Tibial artery (tissue), 4 donors: ENCODE measurements around the gene SLCO2A1.
A peak's percentile ranks its signal among the peaks of the same experiment; 100 is the strongest.

ENCODE experiments used
- DNase-seq, 2 donors: peaks; one replicate each; pipeline ENCODE4 v3.0.0-alpha.2; 2019
- H3K27ac ChIP-seq, 2 donors: fragments of 200-600 bp; sonication (generic) in 1 of 2; 1 replicate in 1 of 2; 2 replicates in 1 of 2; pipeline ENCODE4 v1.5.1; 2018 to 2019; ENCODE audit warnings: mild to moderate bottlenecking in 1 of 2
- H3K27me3 ChIP-seq, 2 donors: fragments of 200-600 bp; sonication (generic) in 1 of 2; one replicate each; pipeline versions ENCODE4 v1.5.1 to v1.6.0; 2016 to 2019
- H3K36me3 ChIP-seq, 3 donors: fragments of 200-600 bp; sonication (generic) in 2 of 3; one replicate each; pipeline ENCODE4 v1.5.1; 2016 to 2019; ENCODE audit warnings: mild to moderate bottlenecking in 2 of 3
- H3K4me1 ChIP-seq, 4 donors: fragments of 200-600 bp; sonication (generic) in 2 of 4; 1 replicate in 3 of 4; 2 replicates in 1 of 4; pipeline ENCODE4 v1.5.1; 2016 to 2019
- H3K4me3 ChIP-seq, 2 donors: fragments of 200-600 bp; sonication (generic) in 1 of 2; 1 replicate in 1 of 2; 2 replicates in 1 of 2; pipeline ENCODE4 v1.5.1; 2018 to 2019; ENCODE audit warnings: mild to moderate bottlenecking in 2 of 2
- H3K9me3 ChIP-seq, 3 donors: fragments of 200-600 bp; sonication (generic) in 1 of 3; one replicate each; pipeline ENCODE4 v1.5.1; 2016 to 2019
- intact Hi-C: fragments of 100-400 bp; cut with DNase I; formaldehyde crosslinking; loops from one replicate; pipeline ENCODE4 v1.15.0; 2023; ENCODE audit warnings: low total_unique reads
- TF ChIP-seq, protein P1 (sequence below), 2 experiments: fragments of 200-600 bp in 1 of 2; fragments of 450-650 bp in 1 of 2; IDR thresholded peaks; one replicate each; pipeline ENCODE4 v1.5.1; 2017 to 2019; ENCODE audit warnings: antibody characterized with exemption in 2 of 2, mild to moderate bottlenecking in 1 of 2, moderate library complexity in 1 of 2

SLCO2A1 gene

DNA sequence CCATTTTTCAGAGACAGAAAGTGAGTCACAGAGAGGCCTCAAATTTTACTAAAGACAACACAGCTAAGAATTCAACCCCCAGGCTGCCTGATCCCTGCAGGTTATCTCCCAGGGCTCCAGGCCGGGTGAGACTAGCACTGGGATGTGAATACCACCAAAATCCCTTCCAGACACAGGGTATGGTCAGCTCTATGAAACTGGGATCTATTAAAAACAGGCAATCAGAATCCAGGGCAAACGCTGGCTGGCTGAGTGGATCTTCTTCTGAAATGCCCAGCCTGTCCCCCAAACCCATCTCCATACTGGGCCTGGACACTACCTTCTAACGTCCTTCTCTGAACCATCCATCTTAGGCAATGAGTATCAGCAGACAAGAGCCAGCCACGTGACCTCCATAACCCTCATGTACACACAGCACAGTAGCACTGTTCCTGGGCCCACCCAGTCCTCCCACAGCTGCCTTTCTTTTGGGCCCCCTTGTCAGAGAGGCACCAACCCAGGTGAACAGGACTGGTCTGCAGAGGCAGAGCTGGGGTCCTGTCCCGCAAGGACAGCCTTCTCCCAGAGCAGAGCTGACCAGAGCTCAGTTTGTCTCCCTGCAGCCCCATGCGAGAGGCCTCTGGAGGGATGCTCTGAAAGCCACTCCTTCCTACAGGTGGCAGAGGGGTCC is 135.9 kb downstream of the SLCO2A1 start:
- no peaks in the 10 kb centered on the region for H3K27me3 ChIP-seq

DNA sequence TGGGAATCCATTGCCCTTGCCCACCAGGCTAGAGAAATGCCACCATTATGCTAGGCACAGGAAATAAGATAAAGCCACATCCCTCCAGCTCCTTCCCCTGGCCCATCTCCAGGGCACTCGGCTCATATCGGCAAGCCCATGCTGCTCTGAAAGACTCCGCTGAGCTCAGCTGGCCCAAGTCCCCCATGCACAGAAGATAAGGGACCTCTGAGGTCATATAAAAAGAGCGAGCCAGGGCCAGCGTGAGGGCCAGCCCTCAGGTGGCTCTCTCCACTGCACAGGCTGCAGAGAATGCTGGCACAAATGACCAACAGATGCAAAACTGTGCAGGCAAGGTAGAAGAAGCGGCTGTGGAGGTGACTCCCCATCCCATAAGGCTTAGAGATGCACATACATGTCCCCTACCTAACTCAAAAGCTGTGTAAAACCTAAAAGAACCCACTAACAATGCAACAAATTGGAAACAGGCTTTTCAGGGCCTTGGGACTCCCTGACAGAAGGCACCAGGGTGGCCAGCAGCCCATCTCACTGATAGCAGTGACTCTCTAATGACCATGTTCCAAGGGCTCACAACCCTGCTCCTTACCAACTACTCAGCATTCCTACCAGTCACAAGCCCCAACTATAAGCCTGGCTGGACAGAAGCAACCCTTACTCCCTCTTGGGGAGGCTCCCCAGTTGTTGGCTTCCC is 137.0 kb downstream of the SLCO2A1 start:
- Histone ChIP-seq H3K9me3 (no peaks in the 10 kb centered on the region), H3K4me3 (no peak overlapping the region), H3K27me3 (no peaks in the 10 kb centered on the region), H3K36me3 (no peaks in the 10 kb centered on the region), H3K4me1 (peaks cover 0 to 24% (median 18%) of the 10 kb centered on the region in 4 donors), H3K27ac (no peak overlapping the region)
- intact Hi-C loops: no loop called here
- DNase-seq: peak in 1 of 2 donors; percentile 19
- TF ChIP-seq, protein P1, sequence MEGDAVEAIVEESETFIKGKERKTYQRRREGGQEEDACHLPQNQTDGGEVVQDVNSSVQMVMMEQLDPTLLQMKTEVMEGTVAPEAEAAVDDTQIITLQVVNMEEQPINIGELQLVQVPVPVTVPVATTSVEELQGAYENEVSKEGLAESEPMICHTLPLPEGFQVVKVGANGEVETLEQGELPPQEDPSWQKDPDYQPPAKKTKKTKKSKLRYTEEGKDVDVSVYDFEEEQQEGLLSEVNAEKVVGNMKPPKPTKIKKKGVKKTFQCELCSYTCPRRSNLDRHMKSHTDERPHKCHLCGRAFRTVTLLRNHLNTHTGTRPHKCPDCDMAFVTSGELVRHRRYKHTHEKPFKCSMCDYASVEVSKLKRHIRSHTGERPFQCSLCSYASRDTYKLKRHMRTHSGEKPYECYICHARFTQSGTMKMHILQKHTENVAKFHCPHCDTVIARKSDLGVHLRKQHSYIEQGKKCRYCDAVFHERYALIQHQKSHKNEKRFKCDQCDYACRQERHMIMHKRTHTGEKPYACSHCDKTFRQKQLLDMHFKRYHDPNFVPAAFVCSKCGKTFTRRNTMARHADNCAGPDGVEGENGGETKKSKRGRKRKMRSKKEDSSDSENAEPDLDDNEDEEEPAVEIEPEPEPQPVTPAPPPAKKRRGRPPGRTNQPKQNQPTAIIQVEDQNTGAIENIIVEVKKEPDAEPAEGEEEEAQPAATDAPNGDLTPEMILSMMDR (IDR thresholded peaks at IDR 0.05): no peak

More for the DNA sequence above, 135.9 kb downstream of the SLCO2A1 start:
- H3K4me1 ChIP-seq: peaks cover 0 to 24% (median 18%) of the 10 kb centered on the region in 4 donors
- H3K9me3 ChIP-seq: no peaks in the 10 kb centered on the region
- intact Hi-C loops: no loop called here
- TF ChIP-seq, protein P1 (IDR thresholded peaks at IDR 0.05): no peak
- no peak overlapping the region for H3K27ac ChIP-seq
- H3K4me3 ChIP-seq: no peak overlapping the region
- no peak for DNase-seq
- H3K36me3 ChIP-seq: no peaks in the 10 kb centered on the region

DNA sequence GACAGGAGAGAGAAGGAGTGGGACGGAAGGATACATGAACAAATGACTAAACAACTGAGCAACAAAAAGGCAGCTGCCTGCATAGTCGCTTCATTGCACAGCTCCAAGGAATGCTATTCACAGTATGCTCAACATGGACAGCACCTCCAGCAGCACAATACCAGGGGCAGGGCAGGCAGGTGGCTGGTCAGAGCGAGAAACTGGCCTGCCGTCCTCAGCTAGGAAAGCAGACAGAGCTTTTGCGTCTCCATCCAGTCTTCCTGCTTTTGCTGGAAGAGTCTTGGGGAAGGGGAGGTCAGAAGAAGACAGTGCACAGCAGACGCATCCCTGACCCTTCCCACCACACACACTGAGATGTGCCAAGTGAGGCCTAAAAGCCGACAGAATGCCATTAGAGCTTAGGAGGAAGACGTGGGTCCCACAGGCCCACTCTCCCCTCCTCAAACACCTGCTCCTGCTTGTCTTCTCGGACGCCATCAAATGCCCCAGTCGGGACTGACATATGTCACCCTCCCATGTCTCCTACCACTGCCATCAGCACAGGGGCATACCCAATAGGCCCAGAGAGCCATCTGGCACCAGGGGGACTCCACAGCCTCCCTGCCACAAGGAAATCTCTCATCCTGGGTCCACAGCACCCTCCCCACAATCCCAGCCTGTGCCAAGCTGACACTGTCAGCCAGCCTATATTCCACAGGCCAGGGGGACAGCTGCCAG is 137.9 kb downstream of the SLCO2A1 start:
- DNase-seq: no peak
- Histone ChIP-seq H3K9me3 (no peaks in the 10 kb centered on the region), H3K4me1 (peaks cover 0 to 24% (median 18%) of the 10 kb centered on the region in 4 donors), H3K4me3 (no peak overlapping the region), H3K27ac (no peak overlapping the region), H3K36me3 (no peaks in the 10 kb centered on the region), H3K27me3 (no peaks in the 10 kb centered on the region)
- TF ChIP-seq, protein P1 (IDR thresholded peaks at IDR 0.05): no peak
- intact Hi-C loops: no loop called here

DNA sequence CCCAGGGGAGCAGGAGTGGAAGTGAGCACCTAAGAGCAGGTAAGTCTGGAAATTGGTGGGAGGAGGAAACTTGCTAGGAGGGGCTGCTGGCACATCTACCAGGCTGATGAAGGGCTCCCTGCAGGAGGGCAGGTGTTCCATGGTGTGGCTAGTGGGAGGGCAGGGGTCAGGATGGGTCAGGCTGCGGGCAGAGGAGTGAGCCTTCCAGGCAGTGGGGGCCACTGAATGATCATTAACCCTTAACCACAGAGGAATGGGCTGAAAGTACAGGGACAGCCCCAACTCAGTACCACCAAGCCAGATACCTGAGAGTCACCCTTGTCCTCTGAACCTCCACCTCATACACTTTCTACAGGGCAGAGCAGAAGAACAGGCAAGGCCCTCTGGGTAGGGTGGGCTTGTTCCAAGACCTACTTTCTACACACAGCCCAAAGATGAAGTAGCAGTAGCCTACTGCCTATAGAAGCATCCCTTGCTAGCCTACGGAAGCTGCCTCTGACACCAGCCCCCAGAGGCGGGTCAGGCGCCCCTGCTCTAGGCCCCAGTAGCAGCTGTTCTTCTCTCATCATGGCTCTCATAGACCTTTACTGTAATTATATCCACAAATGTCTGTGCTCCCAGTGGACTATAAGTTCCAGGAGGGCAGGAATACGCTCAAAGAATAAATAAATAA is 138.6 kb downstream of the SLCO2A1 start:
- H3K9me3 ChIP-seq: no peaks in the 10 kb centered on the region
- no peaks in the 10 kb centered on the region for H3K27me3 ChIP-seq
- H3K4me1 ChIP-seq: peaks cover 0 to 21% (median 15%) of the 10 kb centered on the region in 4 donors
- intact Hi-C loops: no loop called here
- no peak overlapping the region for H3K27ac ChIP-seq
- H3K4me3 ChIP-seq: no peak overlapping the region
- DNase-seq: no peak
- no peaks in the 10 kb centered on the region for H3K36me3 ChIP-seq
- TF ChIP-seq, protein P1 (IDR thresholded peaks at IDR 0.05): no peak

DNA sequence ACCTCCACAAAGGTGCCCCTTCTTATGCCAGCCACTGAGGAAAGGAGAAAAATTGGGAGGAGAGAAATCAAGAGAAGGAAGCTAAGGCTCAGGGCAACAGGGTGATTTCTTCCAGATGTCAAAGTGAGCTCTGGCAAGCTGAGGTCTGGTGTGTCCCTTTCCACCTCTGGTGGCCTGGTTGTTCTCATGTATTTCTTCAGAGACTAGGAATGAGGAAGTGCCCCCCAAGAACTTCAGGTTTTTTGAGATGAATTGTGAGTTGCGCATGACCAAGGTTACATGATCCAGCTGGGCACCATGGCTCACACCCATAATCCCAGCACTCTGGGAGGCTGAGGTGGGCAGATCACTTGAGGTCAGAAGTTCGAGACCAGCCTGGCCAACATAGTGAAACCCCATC is 139.7 kb downstream of the SLCO2A1 start:
- H3K4me3 ChIP-seq: no peak overlapping the region
- H3K4me1 ChIP-seq: peaks cover 0 to 11% (median 9%) of the 10 kb centered on the region in 4 donors
- TF ChIP-seq, protein P1 (IDR thresholded peaks at IDR 0.05): no peak
- intact Hi-C loops: no loop called here
- no peaks in the 10 kb centered on the region for H3K36me3 ChIP-seq
- no peak overlapping the region for H3K27ac ChIP-seq
- H3K27me3 ChIP-seq: no peaks in the 10 kb centered on the region
- no peaks in the 10 kb centered on the region for H3K9me3 ChIP-seq
- DNase-seq: no peak
